ENCODE data around the gene ACTR1B. TPM values are rescaled to one million over a fixed set of nuclear protein-coding genes. Genes with fewer than 3 reads are reported as not detected.

The ACTR1B gene
- total RNA-seq, 1 experiment from 2014 or later = 33.8 TPM

- H3K9me3 ChIP-seq (ENCODE audit: control insufficient read depth, low read depth, low read length) = no peaks in the 10 kb centered on the region
- H3K27ac ChIP-seq (ENCODE audit: insufficient read length, low read depth, low read length) = no peak overlapping the region
- H3K27ac Mint-ChIP-seq = peak overlapping the region in 1 of 3 experiments; percentile 86; a peak in 4 of 7 replicates
- no peak overlapping the region for H3K23ac ChIP-seq (ENCODE audit: insufficient read length, low read depth, low read length)
- peak overlapping the region; percentile 85 to 95 for H3K4me3 Mint-ChIP-seq
- H3K79me1 ChIP-seq (ENCODE audit: insufficient read depth, low read depth, low read length, poor library complexity, severe bottlenecking) = peaks cover 2% of the 10 kb centered on the region
- peaks cover 19 to 37% (median 32%) of the 10 kb centered on the region in 3 experiments for H3K36me3 Mint-ChIP-seq (ENCODE audit: insufficient read depth in 1 of 3, low read depth in 3 of 3)
- H2BK20ac ChIP-seq (ENCODE audit: low read depth, low read length, poor library complexity, severe bottlenecking) = no peak overlapping the region
- H2BK15ac ChIP-seq (ENCODE audit: low read depth, low read length) = no peak overlapping the region
- H2BK120ac ChIP-seq (ENCODE audit: low read depth, low read length, poor library complexity, severe bottlenecking) = no peak overlapping the region
- H4K8ac ChIP-seq (replicated peaks; ENCODE audit: insufficient read length, low read depth, low read length) = no peak overlapping the region
- DNase-seq = no peak
- H3K14ac ChIP-seq (ENCODE audit: insufficient read depth, low read length) = no peak overlapping the region
- peaks cover 5% of the 10 kb centered on the region for H3K23me2 ChIP-seq (ENCODE audit: insufficient read length, low read depth, low read length, poor library complexity, severe bottlenecking)
- H3K9ac ChIP-seq (ENCODE audit: extremely low read depth, insufficient read length, low read length) = no peak overlapping the region
- H3T11ph ChIP-seq (ENCODE audit: low read length) = no peak overlapping the region
- no peaks in the 10 kb centered on the region for H3K79me2 ChIP-seq (ENCODE audit: insufficient read depth, low read length)
- H2AFZ ChIP-seq (ENCODE audit: low read length) = no peak overlapping the region
- no peak overlapping the region for H3K56ac ChIP-seq (ENCODE audit: insufficient read length, low read depth, low read length)
- no peak overlapping the region for H4K5ac ChIP-seq (ENCODE audit: insufficient read length, low read depth, low read length)
- H4K20me1 ChIP-seq (ENCODE audit: control insufficient read depth, insufficient read depth, insufficient read length) = no peaks in the 10 kb centered on the region
- no peak overlapping the region for H2BK12ac ChIP-seq (ENCODE audit: insufficient read length, low read depth, low read length)
- H3K9me3 Mint-ChIP-seq = no peaks in the 10 kb centered on the region
- H2AK5ac ChIP-seq (ENCODE audit: insufficient read length, low read length) = no peak overlapping the region
- no peak overlapping the region for H4K91ac ChIP-seq (ENCODE audit: insufficient read length, low read depth, low read length)
- H3K27me3 Mint-ChIP-seq (ENCODE audit: low read depth) = no peaks in the 10 kb centered on the region
- TF ChIP-seq, protein P1, sequence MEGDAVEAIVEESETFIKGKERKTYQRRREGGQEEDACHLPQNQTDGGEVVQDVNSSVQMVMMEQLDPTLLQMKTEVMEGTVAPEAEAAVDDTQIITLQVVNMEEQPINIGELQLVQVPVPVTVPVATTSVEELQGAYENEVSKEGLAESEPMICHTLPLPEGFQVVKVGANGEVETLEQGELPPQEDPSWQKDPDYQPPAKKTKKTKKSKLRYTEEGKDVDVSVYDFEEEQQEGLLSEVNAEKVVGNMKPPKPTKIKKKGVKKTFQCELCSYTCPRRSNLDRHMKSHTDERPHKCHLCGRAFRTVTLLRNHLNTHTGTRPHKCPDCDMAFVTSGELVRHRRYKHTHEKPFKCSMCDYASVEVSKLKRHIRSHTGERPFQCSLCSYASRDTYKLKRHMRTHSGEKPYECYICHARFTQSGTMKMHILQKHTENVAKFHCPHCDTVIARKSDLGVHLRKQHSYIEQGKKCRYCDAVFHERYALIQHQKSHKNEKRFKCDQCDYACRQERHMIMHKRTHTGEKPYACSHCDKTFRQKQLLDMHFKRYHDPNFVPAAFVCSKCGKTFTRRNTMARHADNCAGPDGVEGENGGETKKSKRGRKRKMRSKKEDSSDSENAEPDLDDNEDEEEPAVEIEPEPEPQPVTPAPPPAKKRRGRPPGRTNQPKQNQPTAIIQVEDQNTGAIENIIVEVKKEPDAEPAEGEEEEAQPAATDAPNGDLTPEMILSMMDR (conservative IDR thresholded peaks at IDR 0.05) = no peak
- H3K27me3 ChIP-seq (ENCODE audit: insufficient read depth, low read length) = no peaks in the 10 kb centered on the region
- peaks cover 13 to 16% of the 10 kb centered on the region in 2 experiments for H3K4me1 Mint-ChIP-seq
- H2BK5ac ChIP-seq (ENCODE audit: insufficient read length, low read length) = no peak overlapping the region
- no peaks in the 10 kb centered on the region for H3K4me1 ChIP-seq (ENCODE audit: insufficient read depth, low read length)
- no CpG with 5 or more reads among the region's 4 CpGs for WGBS (ENCODE audit: extremely low coverage, insufficient read length, low lambda C conversion rate)
- H3K4me2 ChIP-seq (ENCODE audit: insufficient read depth, insufficient read length, low read length) = peak overlapping the region; percentile 55
- H3K4ac ChIP-seq (ENCODE audit: low read depth, low read length) = no peak overlapping the region
- no peak overlapping the region for H3K18ac ChIP-seq (ENCODE audit: insufficient read length, low read depth, low read length)
These were observed 16.9 kb downstream of the ACTR1B start for GRCh38 chr2:97646977-97647376.
